OCI-LY3 (cell line): Measurements from ENCODE around the gene DCHS2.

ENCODE experiments used
- EZH2phosphoT487 ChIP-seq: fragments of 200-600 bp; shearing (Covaris generic); IDR thresholded peaks from 2 replicates; pipeline ENCODE4 v1.6.1; 2018; ENCODE audit warnings: antibody characterized with exemption, mixed run types, low read depth
- TF ChIP-seq, protein P1 (sequence below): fragments of 200-600, 300-600 bp; sonication (generic); IDR thresholded peaks from 2 replicates; pipeline ENCODE4 v1.5.1; 2014; ENCODE audit warnings: antibody characterized with exemption, low read length, low read depth

DNA sequence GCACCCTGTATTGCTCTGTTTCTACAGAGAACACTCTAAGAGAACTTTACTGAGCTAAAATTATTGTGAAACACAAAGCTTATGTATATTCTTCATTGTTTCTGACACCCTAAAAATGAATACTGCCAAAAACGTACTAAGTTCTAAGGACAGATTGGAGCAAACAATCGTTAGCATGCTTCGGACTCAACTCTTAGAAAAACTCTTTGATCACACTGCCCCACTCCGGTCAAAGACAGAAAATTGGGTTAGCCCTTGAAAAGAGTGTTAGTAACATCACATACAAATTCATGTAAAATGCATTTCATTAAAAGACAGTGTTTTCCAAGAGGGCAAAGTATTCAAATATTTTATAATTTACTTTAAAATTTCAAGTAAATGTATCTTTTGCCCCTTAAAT, 177.4 kb downstream of the DCHS2 start:
- TF ChIP-seq, protein P1, sequence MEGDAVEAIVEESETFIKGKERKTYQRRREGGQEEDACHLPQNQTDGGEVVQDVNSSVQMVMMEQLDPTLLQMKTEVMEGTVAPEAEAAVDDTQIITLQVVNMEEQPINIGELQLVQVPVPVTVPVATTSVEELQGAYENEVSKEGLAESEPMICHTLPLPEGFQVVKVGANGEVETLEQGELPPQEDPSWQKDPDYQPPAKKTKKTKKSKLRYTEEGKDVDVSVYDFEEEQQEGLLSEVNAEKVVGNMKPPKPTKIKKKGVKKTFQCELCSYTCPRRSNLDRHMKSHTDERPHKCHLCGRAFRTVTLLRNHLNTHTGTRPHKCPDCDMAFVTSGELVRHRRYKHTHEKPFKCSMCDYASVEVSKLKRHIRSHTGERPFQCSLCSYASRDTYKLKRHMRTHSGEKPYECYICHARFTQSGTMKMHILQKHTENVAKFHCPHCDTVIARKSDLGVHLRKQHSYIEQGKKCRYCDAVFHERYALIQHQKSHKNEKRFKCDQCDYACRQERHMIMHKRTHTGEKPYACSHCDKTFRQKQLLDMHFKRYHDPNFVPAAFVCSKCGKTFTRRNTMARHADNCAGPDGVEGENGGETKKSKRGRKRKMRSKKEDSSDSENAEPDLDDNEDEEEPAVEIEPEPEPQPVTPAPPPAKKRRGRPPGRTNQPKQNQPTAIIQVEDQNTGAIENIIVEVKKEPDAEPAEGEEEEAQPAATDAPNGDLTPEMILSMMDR, result peak; percentile 76
- TF ChIP-seq EZH2phosphoT487, result no peak
